HCT116 (cell line): ENCODE measurements around the gene PHF21B. TPM values are rescaled to one million over a fixed set of nuclear protein-coding genes. Genes with fewer than 3 reads are reported as not detected.

Source experiments
- ATAC-seq: fragments of 200-7000 bp; cut with Tn5 transposase; 2 replicates; pipeline ENCODE4 v1.9.1; 2020; ENCODE audit warnings: mild to moderate bottlenecking, moderate library complexity
- BruUV-seq: library from RNA; stranded (reverse); fragments of 400-500 nt; replicated peaks from 2 replicates; lab custom pipeline; 2021; lab: Mats Ljungman, UMichigan
- CTCF ChIA-PET: fragments of 300-600 bp; sonication (Branson Sonifier 250); formaldehyde crosslinking; loops from one replicate; lab custom pipeline; 2021; ENCODE audit warnings: antibody characterized with exemption; lab: Charles Lee
- POLR2A ChIA-PET: fragments of 300-600, 350-600 bp; sonication (Branson Sonifier 250); formaldehyde crosslinking; loops from one replicate; lab custom pipeline; 2021; ENCODE audit warnings: antibody characterized with exemption; lab: Charles Lee
- RAD21 ChIA-PET, 2 experiments: fragments of 300-600 bp; sonication (Branson Sonifier 250); formaldehyde crosslinking; loops; one replicate each; lab custom pipeline; 2023; ENCODE audit warnings: low total read pairs in 2 of 2; ENCODE audit not compliant: uncharacterized antibody in 2 of 2, unreplicated experiment in 2 of 2, low non-redundant PET in 1 of 2; lab: Charles Lee
- DNase-seq: peaks from one replicate; pipeline ENCODE4 v3.0.0-alpha.2; 2010; ENCODE audit warnings: low read depth, low spot score
- H2AFZ ChIP-seq: fragments of 200-600 bp; shearing (Covaris generic), sonication (generic); 2 replicates; pipeline ENCODE4 v1.6.1; 2017; ENCODE audit warnings: low read depth, mixed run types, mixed read lengths, antibody characterized with exemption, low read length; ENCODE audit not compliant: poor library complexity, severe bottlenecking
- H3K27ac ChIP-seq: 2 replicates; pipeline ENCODE4 v1.5.1; 2012; ENCODE audit warnings: low read depth, low read length
- H3K27me3 ChIP-seq: fragments of 200-600 bp; sonication (generic); 2 replicates; pipeline ENCODE4 v1.6.1; 2016; ENCODE audit warnings: mixed run types, low read length, mixed read lengths; ENCODE audit not compliant: insufficient read depth
- H3K36me3 ChIP-seq, 2 experiments: fragments of 200-500 bp in 1 of 2; fragments of 200-600 bp in 1 of 2; sonication (Bioruptor generic) in 1 of 2; sonication (generic) in 1 of 2; 2 replicates each; pipeline versions ENCODE4 v1.5.1 to v1.6.1; 2014 to 2016; ENCODE audit warnings: low read length in 2 of 2, inconsistent platforms in 1 of 2, mixed read lengths in 1 of 2, mixed run types in 1 of 2; ENCODE audit not compliant: insufficient read depth in 2 of 2, control insufficient read depth in 1 of 2
- H3K4me1 ChIP-seq, 2 experiments: fragments of 200-600 bp in 1 of 2; sonication (generic) in 1 of 2; 2 replicates each; pipeline versions ENCODE4 v1.5.1 to v1.6.1; 2012 to 2017; ENCODE audit warnings: low read length in 2 of 2, inconsistent platforms in 1 of 2, mild to moderate bottlenecking in 1 of 2, mixed read lengths in 1 of 2, mixed run types in 1 of 2, moderate library complexity in 1 of 2; ENCODE audit not compliant: insufficient read depth in 2 of 2, control insufficient read depth in 1 of 2
- H3K4me2 ChIP-seq: fragments of 200-600 bp; sonication (generic); 2 replicates; pipeline ENCODE4 v1.6.1; 2017; ENCODE audit warnings: mixed run types, low read length, mixed read lengths
- H3K4me3 ChIP-seq, 2 experiments: fragments of 200-600 bp in 1 of 2; sonication (generic) in 1 of 2; replicated peaks in 1 of 2; 2 replicates each; pipeline ENCODE4 v1.5.1; 2011 to 2016; ENCODE audit warnings: low read length in 2 of 2, control low read depth in 1 of 2, low read depth in 1 of 2, mild to moderate bottlenecking in 1 of 2, mixed read lengths in 1 of 2, mixed run types in 1 of 2
- H3K79me2 ChIP-seq: fragments of 200-600 bp; sonication (generic); 2 replicates; pipeline ENCODE4 v1.6.1; 2017; ENCODE audit warnings: mild to moderate bottlenecking, mixed run types, low read length, moderate library complexity, mixed read lengths; ENCODE audit not compliant: insufficient read depth
- H3K9ac ChIP-seq: fragments of 200-600 bp; sonication (generic); 2 replicates; pipeline ENCODE4 v1.6.1; 2016; ENCODE audit warnings: low read length, mixed read lengths
- H3K9me2 ChIP-seq: fragments of 200-600 bp; sonication (generic), shearing (Covaris generic); 2 replicates; pipeline ENCODE4 v1.6.1; 2017; ENCODE audit warnings: mixed run types, mild to moderate bottlenecking, moderate library complexity; ENCODE audit not compliant: insufficient read depth
- H3K9me3 ChIP-seq, 2 experiments: fragments of 200-500 bp in 1 of 2; fragments of 200-600 bp in 1 of 2; sonication (Bioruptor generic) in 1 of 2; sonication (generic) in 1 of 2; 2 replicates each; pipeline ENCODE4 v1.6.1; 2014 to 2017; ENCODE audit warnings: low read length in 2 of 2, mixed read lengths in 2 of 2, inconsistent platforms in 1 of 2, low read depth in 1 of 2, mild to moderate bottlenecking in 1 of 2, mixed run types in 1 of 2, moderate library complexity in 1 of 2; ENCODE audit not compliant: control insufficient read depth in 1 of 2, insufficient read depth in 1 of 2
- H4K20me1 ChIP-seq: fragments of 200-600 bp; sonication (generic), shearing (Covaris generic); 2 replicates; pipeline ENCODE4 v1.6.1; 2017; ENCODE audit warnings: mixed run types, mild to moderate bottlenecking, moderate library complexity; ENCODE audit not compliant: insufficient read depth
- ATF3 ChIP-seq: IDR thresholded peaks from 2 replicates; pipeline ENCODE4 v1.6.1; 2012
- CBX3 ChIP-seq: IDR thresholded peaks from 2 replicates; pipeline ENCODE4 v1.6.1; 2012; ENCODE audit warnings: low read depth
- EZH2 ChIP-seq: fragments of 200-600 bp; sonication (generic); IDR thresholded peaks from 2 replicates; pipeline ENCODE4 v1.6.1; 2017; ENCODE audit warnings: antibody characterized with exemption, mixed run types
- FOSL1 ChIP-seq: IDR thresholded peaks from 2 replicates; pipeline ENCODE4 v1.6.1; 2012; ENCODE audit warnings: low read depth
- POLR2AphosphoS5 ChIP-seq: IDR thresholded peaks from 2 replicates; pipeline ENCODE4 v1.6.1; 2011; ENCODE audit warnings: mild to moderate bottlenecking, low read depth, low read length, moderate library complexity
- RAD21 ChIP-seq: IDR thresholded peaks from 2 replicates; pipeline ENCODE4 v1.6.1; 2012; ENCODE audit warnings: low read depth, mild to moderate bottlenecking
- REST ChIP-seq: IDR thresholded peaks from 2 replicates; pipeline ENCODE4 v1.6.1; 2012; ENCODE audit warnings: low read depth
- SIN3A ChIP-seq: IDR thresholded peaks from 2 replicates; pipeline ENCODE4 v1.6.1; 2012; ENCODE audit warnings: low read depth
- YY1 ChIP-seq: IDR thresholded peaks from 2 replicates; pipeline ENCODE4 v1.6.1; 2011; ENCODE audit warnings: low read length, low read depth, moderate library complexity, mild to moderate bottlenecking; ENCODE audit not compliant: insufficient replicate concordance; ENCODE audit errors: extremely low read depth
- ZBTB33 ChIP-seq: IDR thresholded peaks from 2 replicates; pipeline ENCODE4 v1.6.1; 2011; ENCODE audit warnings: mild to moderate bottlenecking, low read length, moderate library complexity; ENCODE audit not compliant: insufficient replicate concordance; ENCODE audit errors: extremely low read depth
- ZFX ChIP-seq: fragments of 450-650 bp; IDR thresholded peaks from 2 replicates; pipeline ENCODE4 v1.6.1; 2017
- ZNF274 ChIP-seq: fragments of 200-500 bp; sonication (Bioruptor generic); IDR thresholded peaks from 2 replicates; pipeline ENCODE4 v1.6.1; 2014; ENCODE audit warnings: mild to moderate bottlenecking, low read depth, low read length, inconsistent platforms
- intact Hi-C: fragments of 100-400 bp; cut with micrococcal nuclease; formaldehyde crosslinking; loops from 2 replicates; pipeline ENCODE4 v1.10.0; 2022
- total RNA-seq: library from RNA; stranded (reverse); gene quantifications from one replicate; pipeline ENCODE4 v1.2.1, GENCODE V29; 2021; ENCODE audit not compliant: unreplicated experiment

The PHF21B gene
- total RNA-seq, 1 experiment from 2014 or later = not detected

GRCh38 chr22:45000330-45000729 is 9.5 kb downstream of the PHF21B start:
- Histone ChIP-seq H3K27ac (no peak overlapping the region), H3K27me3 (peaks cover under 1% of the 10 kb centered on the region; the same call in 1 of the 2 replicates), H3K4me2 (no peak overlapping the region), H3K9me2 (no peaks in the 10 kb centered on the region), H3K79me2 (no peaks in the 10 kb centered on the region), H3K4me1 (no peaks in the 10 kb centered on the region), H3K9ac (no peak overlapping the region), H2AFZ (no peak overlapping the region), H3K4me3 (no peak overlapping the region), H3K9me3 (no peaks in the 10 kb centered on the region), H3K36me3 (no peaks in the 10 kb centered on the region), H4K20me1 (no peaks in the 10 kb centered on the region)
- BruUV-seq = no TSS peak
- intact Hi-C loops = no loop called here
- TF ChIP-seq ATF3 (no peak), POLR2AphosphoS5 (no peak), RAD21 (no peak), CBX3 (no peak), YY1 (no peak), FOSL1 (no peak), EZH2 (no peak), ZBTB33 (no peak)
- ChIA-PET POLR2A (no interaction called here), RAD21 (no interaction called here), CTCF (no interaction called here)
- ATAC-seq (no peak), DNase-seq (no peak)

- no peak for ATAC-seq
- CTCF ChIA-PET = no interaction called here
- Histone ChIP-seq H3K9me2 (no peaks in the 10 kb centered on the region), H3K9me3 (no peaks in the 10 kb centered on the region), H3K79me2 (no peaks in the 10 kb centered on the region), H3K4me1 (no peaks in the 10 kb centered on the region), H3K27me3 (peaks cover 7% of the 10 kb centered on the region), H4K20me1 (no peaks in the 10 kb centered on the region), H3K9ac (no peak overlapping the region), H3K4me2 (no peak overlapping the region), H3K36me3 (no peaks in the 10 kb centered on the region), H3K4me3 (no peak overlapping the region), H2AFZ (no peak overlapping the region), H3K27ac (no peak overlapping the region)
- RAD21 ChIA-PET = no interaction called here
- no peak for TF ChIP-seq ZFX
- no peak for TF ChIP-seq ZNF274
- TF ChIP-seq SIN3A = no peak
- TF ChIP-seq RAD21 = no peak
- TF ChIP-seq REST = no peak
- no TSS peak for BruUV-seq
- DNase-seq = no peak
- POLR2A ChIA-PET = no interaction called here
- intact Hi-C loops = no loop called here
Measured at GRCh38 chr22:44999687-45000086, 10.1 kb downstream of the PHF21B start.
